GM23338 (cell line): ENCODE measurements around the gene UPP2. TPM values are rescaled to one million over a fixed set of nuclear protein-coding genes. Genes with fewer than 3 reads are reported as not detected.

Source experiments
- ATAC-seq: fragments of 200-7000 bp; cut with Tn5 transposase; 3 replicates; pipeline ENCODE4 v1.9.1; 2020
- DNase-seq: peaks from one replicate; pipeline ENCODE4 v3.0.0-alpha.2; 2015; ENCODE audit warnings: low spot score
- H2AFZ ChIP-seq: fragments of 200-600 bp; sonication (generic); 2 replicates; pipeline ENCODE4 v1.8.0; 2016; ENCODE audit warnings: antibody characterized with exemption, mild to moderate bottlenecking, moderate library complexity
- H3F3A ChIP-seq: fragments of 200-600 bp; sonication (generic); replicated peaks from 2 replicates; pipeline ENCODE4 v1.8.0; 2017; ENCODE audit warnings: antibody characterized with exemption, mixed run types, low read depth
- H3K27ac ChIP-seq: fragments of 200-600 bp; sonication (generic); 2 replicates; pipeline ENCODE4 v1.6.1; 2016; ENCODE audit warnings: low read depth
- H3K27me3 ChIP-seq: fragments of 200-600 bp; sonication (generic); 2 replicates; pipeline ENCODE4 v1.8.0; 2016; ENCODE audit warnings: mild to moderate bottlenecking, mixed run types, moderate library complexity; ENCODE audit not compliant: insufficient read depth
- H3K36me3 ChIP-seq: fragments of 200-600 bp; sonication (generic); 2 replicates; pipeline ENCODE4 v1.8.0; 2016; ENCODE audit warnings: mild to moderate bottlenecking; ENCODE audit not compliant: insufficient read depth
- H3K4me1 ChIP-seq: fragments of 200-600 bp; sonication (generic); 2 replicates; pipeline ENCODE4 v1.8.0; 2016; ENCODE audit warnings: mild to moderate bottlenecking, moderate library complexity; ENCODE audit not compliant: insufficient read depth
- H3K4me2 ChIP-seq: fragments of 200-600 bp; sonication (generic); 2 replicates; pipeline ENCODE4 v1.7.1; 2017; ENCODE audit warnings: mixed run types
- H3K4me3 ChIP-seq: fragments of 200-600 bp; sonication (generic); 2 replicates; pipeline ENCODE4 v1.6.1; 2016; ENCODE audit warnings: mixed run types
- H3K79me2 ChIP-seq: fragments of 200-600 bp; sonication (generic); replicated peaks from 2 replicates; pipeline ENCODE4 v1.8.0; 2017; ENCODE audit warnings: mild to moderate bottlenecking; ENCODE audit not compliant: insufficient read depth
- H3K9me2 ChIP-seq: fragments of 200-600 bp; sonication (generic); 2 replicates; pipeline ENCODE4 v1.8.0; 2017; ENCODE audit not compliant: insufficient read depth
- H4K20me1 ChIP-seq: fragments of 200-600 bp; sonication (generic); replicated peaks from 2 replicates; pipeline ENCODE4 v1.8.0; 2017; ENCODE audit warnings: mild to moderate bottlenecking; ENCODE audit not compliant: insufficient read depth
- H3K27ac Mint-ChIP-seq: 2 replicates; pipeline ENCODE4 v1.8.0; 2020; ENCODE audit warnings: inconsistent platforms, mild to moderate bottlenecking, moderate library complexity, mixed read lengths
- H3K27me3 Mint-ChIP-seq: 3 replicates; pipeline ENCODE4 v1.8.0; 2022; ENCODE audit warnings: low read depth, mild to moderate bottlenecking, moderate library complexity, mixed read lengths, inconsistent platforms; ENCODE audit not compliant: insufficient read depth, poor library complexity
- H3K36me3 Mint-ChIP-seq: 3 replicates; pipeline ENCODE4 v1.8.0; 2021; ENCODE audit warnings: low read depth, mild to moderate bottlenecking, inconsistent platforms, moderate library complexity, mixed read lengths
- H3K4me1 Mint-ChIP-seq: 3 replicates; pipeline ENCODE4 v1.8.0; 2020; ENCODE audit warnings: mild to moderate bottlenecking, inconsistent platforms, mixed read lengths
- H3K4me3 Mint-ChIP-seq: 3 replicates; pipeline ENCODE4 v1.8.0; 2021; ENCODE audit warnings: moderate library complexity, mild to moderate bottlenecking, inconsistent platforms, mixed read lengths
- H3K9me3 Mint-ChIP-seq: 3 replicates; pipeline ENCODE4 v1.8.0; 2020; ENCODE audit warnings: moderate library complexity, mild to moderate bottlenecking, inconsistent platforms, mixed read lengths
- ETS1 ChIP-seq: IDR thresholded peaks from 2 replicates; pipeline ENCODE4 v1.6.1; 2016; ENCODE audit warnings: antibody characterized with exemption
- EZH2phosphoT487 ChIP-seq: fragments of 200-600 bp; sonication (generic); IDR thresholded peaks from one replicate; pipeline ENCODE4 v1.8.1; 2018; ENCODE audit warnings: antibody characterized with exemption; ENCODE audit not compliant: unreplicated experiment
- NANOG ChIP-seq: IDR thresholded peaks from 2 replicates; pipeline ENCODE4 v1.6.1; 2016; ENCODE audit warnings: antibody characterized with exemption, borderline replicate concordance
- POLR2AphosphoS5 ChIP-seq: IDR thresholded peaks from 2 replicates; pipeline ENCODE4 v1.6.1; 2016; ENCODE audit warnings: antibody characterized with exemption, low read depth
- STAT1 ChIP-seq: IDR thresholded peaks from one replicate; pipeline ENCODE4 v1.6.1; 2016; ENCODE audit warnings: antibody characterized with exemption; ENCODE audit not compliant: unreplicated experiment
- ZNF114 ChIP-seq: fragments of 250-450 bp; sonication (Bioruptor Pico); IDR thresholded peaks from 2 replicates; pipeline ENCODE4 v1.5.0; 2020; ENCODE audit warnings: mild to moderate bottlenecking, moderate library complexity
- ZNF331 ChIP-seq: fragments of 250-450 bp; sonication (Bioruptor Pico); IDR thresholded peaks from 2 replicates; pipeline ENCODE4 v1.5.0; 2020; ENCODE audit warnings: low read depth, mild to moderate bottlenecking, moderate library complexity
- polyA plus RNA-seq: library from polyadenylated mRNA; unstranded; fragments of >200 nt; fragmentation: Nextera tagmentation; extraction: Ambion mirVana; gene quantifications from 2 replicates; pipeline ENCODE4 v1.2.1, GENCODE V29; 2016
- total RNA-seq: library from RNA; depleted of rRNA; stranded (reverse); fragments of >200 nt; shearing (Covaris generic); gene quantifications from 2 replicates; pipeline ENCODE4 v1.2.3, GENCODE V29; 2014
- TF ChIP-seq, protein P1 (sequence below): fragments of 250-450 bp; sonication (Bioruptor Pico); IDR thresholded peaks from 2 replicates; pipeline ENCODE4 v1.5.0; 2020; ENCODE audit warnings: mild to moderate bottlenecking, moderate library complexity
- TF ChIP-seq, protein P2 (sequence below), 2 experiments: fragments of 200-600 bp in 1 of 2; sonication (generic) in 1 of 2; conservative IDR thresholded peaks; 2 replicates each; pipeline versions ENCODE4 v1.5.1 to v1.6.1; 2016 to 2017; ENCODE audit warnings: antibody characterized with exemption in 2 of 2, low read depth in 2 of 2, mild to moderate bottlenecking in 2 of 2, moderate library complexity in 1 of 2

The UPP2 gene
- total and polyA plus RNA-seq, 2 experiments from 2014 or later, result not detected

DNA sequence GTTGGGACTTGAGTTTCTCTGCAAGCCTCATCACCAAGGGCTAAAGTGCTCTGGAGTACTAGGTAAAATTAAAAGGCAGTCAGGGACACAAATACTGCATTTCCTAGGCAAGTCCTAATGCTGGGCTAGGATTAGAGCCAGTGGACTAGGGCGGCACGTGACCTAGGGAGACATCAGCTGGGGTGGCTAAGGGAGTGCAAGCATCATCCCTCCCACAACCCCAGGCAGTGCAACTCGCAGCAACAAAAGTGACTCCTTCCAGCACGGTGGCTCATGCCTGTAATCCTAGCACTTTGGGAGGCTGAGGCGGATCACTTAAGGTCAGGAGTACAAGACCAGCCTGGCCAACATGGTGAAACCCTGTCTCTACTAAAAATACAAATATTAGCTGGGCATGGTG, 30.7 kb upstream of the UPP2 start:
- Histone ChIP-seq H3K4me1 (no peaks in the 10 kb centered on the region), H3F3A (no peaks in the 10 kb centered on the region), H4K20me1 (no peaks in the 10 kb centered on the region), H3K27ac (no peak overlapping the region), H3K27me3 (no peaks in the 10 kb centered on the region), H3K9me2 (no peaks in the 10 kb centered on the region), H3K4me2 (no peak overlapping the region), H3K36me3 (no peaks in the 10 kb centered on the region), H2AFZ (no peak overlapping the region), H3K79me2 (no peaks in the 10 kb centered on the region), H3K4me3 (no peak overlapping the region)
- H3K27ac Mint-ChIP-seq, result no peak overlapping the region
- no peak overlapping the region for H3K4me3 Mint-ChIP-seq
- TF ChIP-seq ZNF114 (CRISPR knock-in tag) (no peak), NANOG (no peak), POLR2AphosphoS5 (no peak), EZH2phosphoT487 (no peak), STAT1 (no peak), ZNF331 (CRISPR knock-in tag) (no peak), ETS1 (no peak)
- TF ChIP-seq, protein P1, sequence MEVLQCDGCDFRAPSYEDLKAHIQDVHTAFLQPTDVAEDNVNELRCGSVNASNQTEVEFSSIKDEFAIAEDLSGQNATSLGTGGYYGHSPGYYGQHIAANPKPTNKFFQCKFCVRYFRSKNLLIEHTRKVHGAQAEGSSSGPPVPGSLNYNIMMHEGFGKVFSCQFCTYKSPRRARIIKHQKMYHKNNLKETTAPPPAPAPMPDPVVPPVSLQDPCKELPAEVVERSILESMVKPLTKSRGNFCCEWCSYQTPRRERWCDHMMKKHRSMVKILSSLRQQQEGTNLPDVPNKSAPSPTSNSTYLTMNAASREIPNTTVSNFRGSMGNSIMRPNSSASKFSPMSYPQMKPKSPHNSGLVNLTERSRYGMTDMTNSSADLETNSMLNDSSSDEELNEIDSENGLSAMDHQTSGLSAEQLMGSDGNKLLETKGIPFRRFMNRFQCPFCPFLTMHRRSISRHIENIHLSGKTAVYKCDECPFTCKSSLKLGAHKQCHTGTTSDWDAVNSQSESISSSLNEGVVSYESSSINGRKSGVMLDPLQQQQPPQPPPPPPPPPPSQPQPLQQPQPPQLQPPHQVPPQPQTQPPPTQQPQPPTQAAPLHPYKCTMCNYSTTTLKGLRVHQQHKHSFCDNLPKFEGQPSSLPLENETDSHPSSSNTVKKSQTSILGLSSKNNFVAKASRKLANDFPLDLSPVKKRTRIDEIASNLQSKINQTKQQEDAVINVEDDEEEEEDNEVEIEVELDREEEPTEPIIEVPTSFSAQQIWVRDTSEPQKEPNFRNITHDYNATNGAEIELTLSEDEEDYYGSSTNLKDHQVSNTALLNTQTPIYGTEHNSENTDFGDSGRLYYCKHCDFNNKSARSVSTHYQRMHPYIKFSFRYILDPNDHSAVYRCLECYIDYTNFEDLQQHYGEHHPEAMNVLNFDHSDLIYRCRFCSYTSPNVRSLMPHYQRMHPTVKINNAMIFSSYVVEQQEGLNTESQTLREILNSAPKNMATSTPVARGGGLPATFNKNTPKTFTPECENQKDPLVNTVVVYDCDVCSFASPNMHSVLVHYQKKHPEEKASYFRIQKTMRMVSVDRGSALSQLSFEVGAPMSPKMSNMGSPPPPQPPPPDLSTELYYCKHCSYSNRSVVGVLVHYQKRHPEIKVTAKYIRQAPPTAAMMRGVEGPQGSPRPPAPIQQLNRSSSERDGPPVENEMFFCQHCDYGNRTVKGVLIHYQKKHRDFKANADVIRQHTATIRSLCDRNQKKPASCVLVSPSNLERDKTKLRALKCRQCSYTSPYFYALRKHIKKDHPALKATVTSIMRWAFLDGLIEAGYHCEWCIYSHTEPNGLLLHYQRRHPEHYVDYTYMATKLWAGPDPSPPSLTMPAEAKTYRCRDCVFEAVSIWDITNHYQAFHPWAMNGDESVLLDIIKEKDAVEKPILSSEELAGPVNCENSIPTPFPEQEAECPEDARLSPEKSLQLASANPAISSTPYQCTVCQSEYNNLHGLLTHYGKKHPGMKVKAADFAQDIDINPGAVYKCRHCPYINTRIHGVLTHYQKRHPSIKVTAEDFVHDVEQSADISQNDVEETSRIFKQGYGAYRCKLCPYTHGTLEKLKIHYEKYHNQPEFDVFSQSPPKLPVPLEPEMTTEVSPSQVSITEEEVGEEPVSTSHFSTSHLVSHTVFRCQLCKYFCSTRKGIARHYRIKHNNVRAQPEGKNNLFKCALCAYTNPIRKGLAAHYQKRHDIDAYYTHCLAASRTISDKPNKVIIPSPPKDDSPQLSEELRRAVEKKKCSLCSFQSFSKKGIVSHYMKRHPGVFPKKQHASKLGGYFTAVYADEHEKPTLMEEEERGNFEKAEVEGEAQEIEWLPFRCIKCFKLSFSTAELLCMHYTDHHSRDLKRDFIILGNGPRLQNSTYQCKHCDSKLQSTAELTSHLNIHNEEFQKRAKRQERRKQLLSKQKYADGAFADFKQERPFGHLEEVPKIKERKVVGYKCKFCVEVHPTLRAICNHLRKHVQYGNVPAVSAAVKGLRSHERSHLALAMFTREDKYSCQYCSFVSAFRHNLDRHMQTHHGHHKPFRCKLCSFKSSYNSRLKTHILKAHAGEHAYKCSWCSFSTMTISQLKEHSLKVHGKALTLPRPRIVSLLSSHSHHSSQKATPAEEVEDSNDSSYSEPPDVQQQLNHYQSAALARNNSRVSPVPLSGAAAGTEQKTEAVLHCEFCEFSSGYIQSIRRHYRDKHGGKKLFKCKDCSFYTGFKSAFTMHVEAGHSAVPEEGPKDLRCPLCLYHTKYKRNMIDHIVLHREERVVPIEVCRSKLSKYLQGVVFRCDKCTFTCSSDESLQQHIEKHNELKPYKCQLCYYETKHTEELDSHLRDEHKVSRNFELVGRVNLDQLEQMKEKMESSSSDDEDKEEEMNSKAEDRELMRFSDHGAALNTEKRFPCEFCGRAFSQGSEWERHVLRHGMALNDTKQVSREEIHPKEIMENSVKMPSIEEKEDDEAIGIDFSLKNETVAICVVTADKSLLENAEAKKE, result no peak
- TF ChIP-seq, protein P2, sequence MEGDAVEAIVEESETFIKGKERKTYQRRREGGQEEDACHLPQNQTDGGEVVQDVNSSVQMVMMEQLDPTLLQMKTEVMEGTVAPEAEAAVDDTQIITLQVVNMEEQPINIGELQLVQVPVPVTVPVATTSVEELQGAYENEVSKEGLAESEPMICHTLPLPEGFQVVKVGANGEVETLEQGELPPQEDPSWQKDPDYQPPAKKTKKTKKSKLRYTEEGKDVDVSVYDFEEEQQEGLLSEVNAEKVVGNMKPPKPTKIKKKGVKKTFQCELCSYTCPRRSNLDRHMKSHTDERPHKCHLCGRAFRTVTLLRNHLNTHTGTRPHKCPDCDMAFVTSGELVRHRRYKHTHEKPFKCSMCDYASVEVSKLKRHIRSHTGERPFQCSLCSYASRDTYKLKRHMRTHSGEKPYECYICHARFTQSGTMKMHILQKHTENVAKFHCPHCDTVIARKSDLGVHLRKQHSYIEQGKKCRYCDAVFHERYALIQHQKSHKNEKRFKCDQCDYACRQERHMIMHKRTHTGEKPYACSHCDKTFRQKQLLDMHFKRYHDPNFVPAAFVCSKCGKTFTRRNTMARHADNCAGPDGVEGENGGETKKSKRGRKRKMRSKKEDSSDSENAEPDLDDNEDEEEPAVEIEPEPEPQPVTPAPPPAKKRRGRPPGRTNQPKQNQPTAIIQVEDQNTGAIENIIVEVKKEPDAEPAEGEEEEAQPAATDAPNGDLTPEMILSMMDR (conservative IDR thresholded peaks at IDR 0.05; ENCODE audit: low read depth in 2 of 2), result no peak
- no peak for ATAC-seq
- no peaks in the 10 kb centered on the region for H3K9me3 Mint-ChIP-seq
- no peaks in the 10 kb centered on the region for H3K36me3 Mint-ChIP-seq
- H3K4me1 Mint-ChIP-seq, result peaks cover 5% of the 10 kb centered on the region
- H3K27me3 Mint-ChIP-seq, result no peaks in the 10 kb centered on the region
- DNase-seq, result no peak
